HG02938 (cell line): ENCODE results near the gene NR4A3.
A peak's percentile ranks its signal among the peaks of the same experiment; 100 is the strongest.

ENCODE experiments used
- ATAC-seq: cut with Tn5 transposase; IDR thresholded peaks from one replicate; pipeline ENCODE4 v1.9.1; 2021; ENCODE audit warnings: mild to moderate bottlenecking, moderate library complexity; ENCODE audit not compliant: unreplicated experiment

The NR4A3 gene

DNA sequence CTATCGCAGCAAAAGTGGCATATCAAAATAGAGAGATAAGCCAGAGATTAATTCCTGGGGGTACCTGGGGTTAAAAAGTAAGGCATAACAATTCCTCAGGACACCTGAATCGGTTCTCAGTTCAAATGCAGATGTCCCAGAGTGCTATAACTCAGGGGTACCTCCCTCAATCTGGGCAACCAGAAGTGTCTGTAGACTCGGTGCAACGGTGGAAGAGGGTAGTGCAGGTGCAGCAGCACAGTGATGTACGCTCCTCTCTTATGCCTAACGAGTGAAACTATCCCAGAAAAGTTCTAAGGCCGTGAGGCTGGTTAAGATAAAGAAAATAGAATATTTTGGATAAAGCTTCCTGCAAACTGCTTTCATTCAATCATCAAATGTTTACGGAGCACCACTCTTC lies 7.9 kb upstream of the NR4A3 start:
- ATAC-seq = no peak

DNA sequence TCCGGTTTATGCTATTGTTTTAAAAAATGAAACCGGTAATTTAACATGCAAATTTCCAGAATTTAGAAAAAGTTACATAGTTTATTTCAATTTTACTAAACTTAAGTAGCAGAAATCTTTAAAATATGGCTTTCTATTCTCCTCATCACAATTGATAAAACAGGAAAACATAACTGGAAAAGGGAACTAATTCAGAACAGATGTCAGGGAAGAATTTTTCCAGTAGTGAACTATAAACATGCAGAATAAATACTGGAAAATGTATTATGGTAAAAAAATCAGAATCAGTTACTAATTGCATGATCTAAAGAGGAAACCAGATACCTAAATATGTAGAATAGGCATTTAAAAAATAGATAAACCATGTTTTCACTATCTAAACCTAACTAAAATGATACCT lies 7.3 kb upstream of the NR4A3 start:
- ATAC-seq = no peak

DNA sequence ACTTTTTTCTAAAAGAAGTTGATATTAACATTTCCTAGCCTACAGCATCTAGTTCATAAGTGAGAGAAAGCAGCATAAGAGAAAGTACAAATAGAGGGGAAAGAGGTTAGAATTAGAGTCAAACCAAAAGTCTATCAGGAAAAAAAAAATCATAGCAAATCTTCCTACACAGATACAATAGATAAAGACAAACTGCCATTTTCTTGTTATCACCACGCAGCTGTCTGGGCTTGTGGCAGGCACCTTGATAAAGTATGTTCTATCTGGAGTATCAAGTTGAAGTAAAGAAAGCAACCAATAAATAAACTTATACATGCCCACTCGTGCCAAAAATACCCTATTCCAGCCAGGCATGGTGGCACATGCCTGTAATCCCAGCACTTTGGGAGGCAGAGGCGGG lies 5.3 kb upstream of the NR4A3 start:
- no peak for ATAC-seq

DNA sequence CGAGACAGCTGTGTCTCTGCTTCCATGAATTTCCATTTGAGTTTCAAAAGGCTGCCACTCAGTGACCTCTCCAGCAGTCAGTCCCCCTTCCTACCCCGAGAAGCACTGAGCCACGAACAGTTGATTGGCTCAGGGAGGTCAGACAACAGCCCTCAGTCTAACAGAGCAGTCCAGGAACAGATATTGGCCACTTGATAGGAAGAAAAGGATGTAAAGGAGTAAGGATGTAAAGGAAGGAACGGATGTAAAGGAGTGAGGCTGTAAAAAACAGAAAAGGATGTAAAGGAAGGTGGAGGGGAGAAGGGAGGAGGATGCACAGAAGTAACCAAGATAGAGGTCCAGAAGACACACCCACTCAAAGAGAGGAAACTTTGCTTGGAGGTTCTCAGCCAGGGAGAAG lies 3.2 kb upstream of the NR4A3 start:
- ATAC-seq = no peak

DNA sequence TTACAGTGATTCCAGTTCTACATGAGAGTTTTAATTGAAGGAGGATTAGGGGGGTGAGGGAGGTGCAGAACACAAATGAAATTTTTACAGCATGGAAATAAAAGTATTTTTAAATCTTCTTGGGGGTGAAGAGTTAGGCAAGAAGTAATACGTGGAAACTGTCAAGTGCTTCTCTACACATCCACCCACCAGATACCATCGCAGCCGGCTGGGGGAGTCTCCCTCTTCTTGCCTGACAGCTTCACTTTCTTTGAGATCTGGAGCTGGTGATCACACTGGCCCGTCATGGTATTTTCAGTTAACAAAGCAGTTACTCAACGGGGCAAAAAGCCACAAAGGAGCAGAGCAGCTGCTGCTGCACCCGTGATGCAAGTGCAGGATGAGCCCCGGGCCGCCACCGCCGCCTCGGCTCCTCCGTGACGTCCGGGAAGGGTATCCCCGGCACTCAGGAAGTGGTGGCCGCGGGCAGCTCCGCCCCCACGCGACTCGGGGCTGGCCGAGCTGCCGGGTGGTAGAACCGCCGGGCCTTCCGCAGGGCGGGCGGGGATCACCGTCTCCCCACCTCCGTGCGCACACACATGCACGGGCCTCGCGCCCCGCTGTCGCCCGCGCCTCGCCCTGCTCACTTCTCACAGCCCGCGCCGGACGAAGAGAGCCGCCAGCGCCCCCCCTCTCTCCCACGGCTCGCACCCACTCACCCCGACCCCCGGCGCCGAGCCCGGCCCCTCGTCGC lies 2.4 kb upstream of the NR4A3 start:
- ATAC-seq = peak; percentile 39

DNA sequence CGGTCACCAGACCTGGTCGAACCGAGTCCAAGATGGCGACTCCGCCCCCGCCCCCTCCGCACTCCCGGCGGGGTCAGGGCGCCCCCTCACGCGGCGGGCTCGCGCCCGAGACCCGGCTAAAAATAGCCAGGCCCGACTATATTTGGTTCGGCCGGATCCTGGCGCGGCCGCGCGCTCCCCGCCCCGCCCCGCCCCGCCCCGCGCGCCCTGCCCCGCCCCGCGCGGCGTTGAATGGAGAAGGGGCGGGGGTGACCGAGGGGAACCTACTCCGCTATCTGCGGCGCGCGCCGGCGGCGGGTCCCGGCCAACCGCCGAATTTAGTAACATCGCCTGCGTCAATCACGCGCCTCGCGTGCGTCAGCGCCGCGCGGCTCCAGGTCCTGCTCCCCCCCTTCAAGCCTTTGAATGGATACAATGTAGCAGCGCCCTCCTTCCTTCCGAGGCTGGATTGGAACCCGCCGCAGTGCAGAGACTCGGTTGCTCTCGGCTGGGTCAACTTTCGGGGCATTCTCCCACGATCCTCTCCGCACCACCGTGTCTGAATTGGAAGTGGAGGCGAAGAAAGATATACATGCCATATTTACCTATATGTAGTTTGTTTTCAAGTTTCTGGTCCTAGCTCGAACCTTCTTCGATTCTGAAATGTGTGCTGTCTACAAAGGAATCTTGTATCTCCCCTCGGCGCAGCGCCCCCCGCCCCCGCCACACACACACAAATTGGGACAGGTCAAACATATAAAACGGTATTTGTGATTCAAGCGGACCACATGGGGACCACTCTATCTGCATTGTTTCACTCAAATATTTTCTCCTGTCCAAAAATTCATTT lies 1.6 kb upstream of the NR4A3 start:
- peak; percentile 46 for ATAC-seq

DNA sequence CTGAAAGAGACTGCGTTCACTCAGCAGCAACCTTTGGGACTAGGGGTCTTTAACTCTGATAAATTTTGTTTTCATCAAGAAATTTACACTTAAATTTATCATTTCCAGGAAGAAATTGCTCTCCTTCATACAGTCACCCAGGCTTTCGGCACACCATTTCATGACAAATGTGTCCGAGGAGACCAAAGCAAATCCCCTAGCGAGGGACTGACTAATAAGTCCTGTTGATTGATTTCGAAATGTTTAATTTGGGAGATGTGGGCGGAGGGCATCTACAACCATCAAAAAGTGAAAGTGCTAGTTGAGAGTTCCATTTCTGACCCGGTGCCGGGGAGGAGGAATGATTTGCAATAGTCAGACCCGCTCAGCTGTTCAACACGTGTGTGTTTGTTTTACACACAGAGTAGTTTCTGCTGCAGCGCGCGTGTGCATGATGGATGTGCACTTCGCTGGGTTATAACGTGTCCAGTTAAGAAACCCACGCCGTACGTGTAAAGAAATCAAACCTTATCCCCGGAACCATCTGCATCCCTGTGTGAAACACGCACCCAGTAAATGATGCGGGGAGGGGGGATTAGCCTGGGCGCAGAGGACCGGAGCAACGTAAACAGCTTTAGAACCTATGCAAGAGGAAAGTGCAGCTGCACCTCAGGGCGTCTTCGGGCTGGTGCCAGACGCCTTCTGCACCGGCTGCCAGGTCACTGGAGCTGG lies 845 bp upstream of the NR4A3 start:
- ATAC-seq = peak; percentile 0

DNA sequence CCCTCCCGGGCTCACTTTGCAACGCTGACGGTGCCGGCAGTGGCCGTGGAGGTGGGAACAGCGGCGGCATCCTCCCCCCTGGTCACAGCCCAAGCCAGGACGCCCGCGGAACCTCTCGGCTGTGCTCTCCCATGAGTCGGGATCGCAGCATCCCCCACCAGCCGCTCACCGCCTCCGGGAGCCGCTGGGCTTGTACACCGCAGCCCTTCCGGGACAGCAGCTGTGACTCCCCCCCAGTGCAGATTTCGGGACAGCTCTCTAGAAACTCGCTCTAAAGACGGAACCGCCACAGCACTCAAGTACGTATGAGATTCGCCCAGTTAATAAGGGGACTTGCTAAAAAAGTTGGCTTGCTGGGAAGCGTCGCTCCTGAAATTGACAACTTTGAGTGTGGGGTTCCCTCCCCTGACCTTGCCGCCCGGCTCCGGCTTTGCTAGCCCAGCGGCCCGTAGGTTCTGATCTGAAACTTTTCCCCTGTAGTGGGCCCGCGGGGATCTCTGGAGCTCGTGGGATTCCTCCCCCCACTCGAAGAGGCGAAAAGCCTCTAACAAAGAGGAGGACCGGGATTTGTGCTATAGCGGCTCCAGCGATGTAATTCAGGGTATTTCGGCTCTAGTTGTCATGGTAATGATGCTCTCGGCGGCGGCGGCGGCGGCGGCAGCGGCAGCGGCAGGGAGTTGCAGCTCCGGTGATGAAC lies 572 bp downstream of the NR4A3 start:
- ATAC-seq = no peak

DNA sequence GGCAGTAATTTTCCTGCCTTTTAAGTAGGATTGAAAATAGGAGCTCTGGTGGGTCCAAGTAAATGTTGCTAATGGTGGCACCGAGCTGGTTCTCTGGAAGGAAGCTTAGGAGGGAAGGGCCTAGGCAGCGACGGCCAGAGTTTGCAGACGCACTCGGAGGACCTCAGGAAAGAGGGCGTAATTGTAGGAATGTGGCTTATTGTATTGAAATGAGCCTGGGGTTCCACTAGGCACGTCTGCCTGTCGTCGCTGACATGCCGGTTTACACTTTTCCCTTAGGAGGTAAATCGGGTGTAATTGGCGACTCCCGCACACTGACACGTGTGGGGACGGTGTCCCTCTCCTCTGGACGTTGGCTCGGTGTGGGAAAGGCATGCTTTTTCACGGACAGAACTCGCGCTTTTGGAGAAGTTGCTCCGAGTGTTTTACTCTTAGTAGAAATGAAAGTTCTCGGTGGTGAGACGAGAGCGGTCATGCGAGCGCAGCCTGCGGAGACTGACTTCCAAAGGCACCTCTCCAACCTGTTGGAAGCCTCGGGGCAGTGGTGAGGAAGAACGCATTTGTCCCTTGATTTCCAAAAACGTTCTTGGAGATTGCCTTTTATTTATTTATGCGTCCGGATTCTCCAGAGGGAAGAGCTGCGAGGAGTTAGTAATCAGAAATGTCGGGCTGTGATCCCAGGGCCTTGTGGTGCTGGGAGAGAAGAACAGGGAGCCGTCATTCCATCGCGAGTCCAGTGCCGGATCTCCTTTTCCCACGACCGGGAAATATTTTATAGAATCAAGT lies 1.3 kb downstream of the NR4A3 start:
- no peak for ATAC-seq

DNA sequence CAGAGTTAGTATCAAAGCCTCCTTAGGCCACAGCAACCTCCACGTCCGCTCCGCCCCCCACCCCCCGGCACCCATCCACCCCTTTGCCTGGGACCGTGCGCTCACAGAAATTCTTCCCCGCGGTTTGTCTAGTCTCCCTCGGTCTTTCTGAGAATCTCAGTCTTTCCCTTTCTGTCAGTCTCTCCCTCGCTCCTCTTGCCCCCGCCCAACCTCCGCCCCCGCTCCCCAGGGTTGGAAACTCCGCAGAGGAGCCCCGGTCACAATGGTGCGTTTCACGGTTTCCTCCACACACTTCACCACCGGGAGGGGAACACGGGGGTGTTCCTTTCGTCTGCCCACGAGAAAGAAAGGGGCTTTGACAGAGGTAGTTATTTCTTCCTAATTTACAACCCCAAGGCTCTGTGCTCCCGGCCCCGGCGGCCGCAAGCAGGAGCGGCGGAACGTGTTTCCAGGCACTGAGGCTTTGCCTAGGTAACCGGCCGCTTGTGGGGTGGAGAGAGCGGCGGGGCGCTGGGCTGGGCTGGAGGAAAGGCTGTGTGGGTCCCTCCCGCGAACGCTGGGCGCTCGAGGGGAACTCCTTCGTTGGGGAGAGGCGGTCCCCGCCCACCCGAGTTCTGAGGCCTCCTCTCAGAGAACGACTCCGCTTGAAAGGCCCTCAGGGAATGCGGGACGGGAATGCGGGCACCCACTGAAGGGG lies 2.1 kb downstream of the NR4A3 start:
- no peak for ATAC-seq

DNA sequence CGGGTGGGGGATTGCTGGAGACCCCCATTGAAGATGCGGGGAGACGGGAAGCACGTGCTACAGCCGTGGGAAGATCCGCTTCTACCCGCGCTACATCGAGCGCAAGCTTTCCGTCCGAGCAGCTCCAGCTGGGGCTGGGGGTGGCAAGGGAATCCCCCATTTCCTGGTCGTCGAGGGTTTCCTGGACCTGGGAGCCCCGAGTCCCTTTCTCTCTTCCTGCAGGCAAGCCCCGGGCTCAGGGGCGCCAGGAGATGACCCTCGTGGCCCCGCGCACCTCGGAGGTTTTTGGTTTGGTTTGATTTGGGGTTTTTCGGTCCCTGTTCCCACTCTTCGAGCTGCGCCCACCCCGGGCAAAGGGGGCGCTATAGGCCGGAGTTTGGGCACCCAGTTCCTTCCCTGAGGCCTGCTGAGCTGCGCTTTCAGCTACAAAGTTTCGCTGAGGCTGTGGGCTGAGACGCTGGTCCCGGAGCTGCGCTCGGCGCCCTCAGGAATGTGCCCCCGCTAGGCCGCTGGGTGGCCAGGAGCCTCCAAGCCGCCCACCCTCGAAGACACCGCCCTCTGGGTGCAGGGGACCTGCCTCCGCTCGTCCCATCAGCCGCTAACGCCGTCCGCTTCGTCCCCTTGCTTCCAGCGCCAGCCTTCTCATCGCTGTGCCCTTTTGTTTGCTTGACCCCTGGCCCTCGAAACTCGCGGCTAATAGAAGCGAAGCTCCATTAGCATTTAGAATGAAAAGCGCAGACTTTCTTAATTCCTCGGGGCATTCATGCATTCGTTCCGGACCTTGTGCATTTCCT lies 2.9 kb downstream of the NR4A3 start:
- ATAC-seq = no peak

DNA sequence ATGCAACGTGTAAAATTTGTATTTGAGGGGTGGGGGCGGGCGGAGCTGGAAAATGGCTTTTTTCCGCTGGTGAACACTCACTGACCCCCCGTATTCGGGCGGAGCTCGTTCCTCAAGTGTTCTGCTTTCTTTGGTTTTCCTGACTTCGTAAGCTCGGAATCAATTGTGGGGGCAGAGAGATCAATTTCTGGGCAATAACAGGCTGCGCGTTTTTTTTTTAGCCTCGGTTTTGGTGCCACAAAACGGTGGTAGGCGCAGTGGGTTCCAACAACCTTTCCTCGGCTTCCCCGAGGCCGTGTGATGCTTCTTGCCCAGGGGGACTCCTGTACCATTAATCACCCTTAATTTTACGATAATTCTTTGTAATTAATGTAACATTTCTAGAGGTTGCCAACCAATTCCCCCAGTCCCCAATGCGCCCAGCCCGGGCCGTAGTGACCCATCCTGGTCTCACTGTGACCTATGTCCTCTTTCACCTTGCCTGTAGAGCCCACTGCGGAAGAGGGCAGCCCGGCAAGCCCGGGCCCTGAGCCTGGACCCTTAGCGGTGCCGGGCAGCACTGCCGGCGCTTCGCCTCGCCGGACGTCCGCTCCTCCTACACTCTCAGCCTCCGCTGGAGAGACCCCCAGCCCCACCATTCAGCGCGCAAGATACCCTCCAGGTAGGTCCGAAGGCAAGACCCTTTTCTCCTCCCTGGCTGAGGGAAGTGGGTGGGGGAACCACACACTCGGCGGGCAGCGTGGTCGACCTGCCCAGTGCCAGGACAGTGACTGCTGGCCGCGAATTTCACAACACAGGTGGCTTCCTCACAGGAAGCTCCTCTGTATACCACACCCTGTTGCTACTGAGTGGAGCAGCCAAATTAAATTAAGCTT lies 3.7 kb downstream of the NR4A3 start:
- no peak for ATAC-seq

DNA sequence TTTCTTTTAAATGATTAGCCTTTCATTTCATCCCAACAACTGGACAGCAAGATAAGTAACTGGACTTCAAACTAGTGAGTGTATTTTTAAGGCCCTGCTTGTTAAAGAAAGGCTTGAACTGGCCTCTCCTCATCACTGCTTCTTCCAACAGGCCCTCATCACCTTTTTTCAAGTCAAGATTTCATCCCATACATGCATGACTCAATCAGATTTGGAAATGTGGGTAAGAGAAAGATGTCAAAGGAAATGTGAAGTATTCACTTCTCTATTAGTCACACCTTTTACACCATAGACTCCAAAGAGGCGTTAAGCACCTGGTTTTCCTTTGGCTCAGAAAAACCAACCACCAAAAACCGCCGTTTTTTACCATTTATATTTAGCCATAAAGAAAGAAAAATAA lies 4.9 kb downstream of the NR4A3 start:
- no peak for ATAC-seq

DNA sequence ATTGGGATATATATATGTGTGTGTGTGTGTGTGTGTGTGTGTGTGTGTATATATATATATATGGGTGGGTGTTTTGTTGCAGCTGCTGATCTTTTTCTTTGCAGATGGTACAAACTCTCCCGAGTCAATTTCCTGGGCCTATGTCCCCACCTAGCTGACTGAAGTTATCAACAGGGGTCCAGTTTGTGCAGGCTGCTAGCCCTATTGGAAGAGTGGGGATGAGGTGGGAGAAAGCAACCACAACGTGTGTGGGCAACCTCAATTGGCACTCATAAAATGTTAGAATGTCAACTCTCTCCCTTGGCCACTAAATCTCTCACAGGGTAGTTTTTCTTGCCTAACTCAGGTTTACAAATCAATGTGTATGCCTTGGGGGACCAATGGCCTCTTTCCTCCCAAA lies 5.6 kb downstream of the NR4A3 start:
- ATAC-seq = no peak

DNA sequence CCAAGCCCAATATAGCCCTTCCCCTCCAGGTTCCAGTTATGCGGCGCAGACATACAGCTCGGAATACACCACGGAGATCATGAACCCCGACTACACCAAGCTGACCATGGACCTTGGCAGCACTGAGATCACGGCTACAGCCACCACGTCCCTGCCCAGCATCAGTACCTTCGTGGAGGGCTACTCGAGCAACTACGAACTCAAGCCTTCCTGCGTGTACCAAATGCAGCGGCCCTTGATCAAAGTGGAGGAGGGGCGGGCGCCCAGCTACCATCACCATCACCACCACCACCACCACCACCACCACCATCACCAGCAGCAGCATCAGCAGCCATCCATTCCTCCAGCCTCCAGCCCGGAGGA lies 6.3 kb downstream of the NR4A3 start:
- ATAC-seq = no peak

DNA sequence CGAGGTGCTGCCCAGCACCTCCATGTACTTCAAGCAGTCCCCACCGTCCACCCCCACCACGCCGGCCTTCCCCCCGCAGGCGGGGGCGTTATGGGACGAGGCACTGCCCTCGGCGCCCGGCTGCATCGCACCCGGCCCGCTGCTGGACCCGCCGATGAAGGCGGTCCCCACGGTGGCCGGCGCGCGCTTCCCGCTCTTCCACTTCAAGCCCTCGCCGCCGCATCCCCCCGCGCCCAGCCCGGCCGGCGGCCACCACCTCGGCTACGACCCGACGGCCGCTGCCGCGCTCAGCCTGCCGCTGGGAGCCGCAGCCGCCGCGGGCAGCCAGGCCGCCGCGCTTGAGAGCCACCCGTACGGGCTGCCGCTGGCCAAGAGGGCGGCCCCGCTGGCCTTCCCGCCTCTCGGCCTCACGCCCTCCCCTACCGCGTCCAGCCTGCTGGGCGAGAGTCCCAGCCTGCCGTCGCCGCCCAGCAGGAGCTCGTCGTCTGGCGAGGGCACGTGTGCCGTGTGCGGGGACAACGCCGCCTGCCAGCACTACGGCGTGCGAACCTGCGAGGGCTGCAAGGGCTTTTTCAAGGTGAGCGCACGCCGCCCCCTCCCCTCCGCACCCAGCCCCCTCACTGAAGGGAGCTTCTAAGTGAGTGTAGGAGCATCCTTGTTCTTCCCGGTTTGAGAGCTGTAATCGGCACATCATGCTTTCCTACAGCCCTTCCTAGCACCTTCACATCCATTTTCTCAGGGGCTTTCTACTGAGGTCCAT lies 6.9 kb downstream of the NR4A3 start:
- ATAC-seq = no peak

DNA sequence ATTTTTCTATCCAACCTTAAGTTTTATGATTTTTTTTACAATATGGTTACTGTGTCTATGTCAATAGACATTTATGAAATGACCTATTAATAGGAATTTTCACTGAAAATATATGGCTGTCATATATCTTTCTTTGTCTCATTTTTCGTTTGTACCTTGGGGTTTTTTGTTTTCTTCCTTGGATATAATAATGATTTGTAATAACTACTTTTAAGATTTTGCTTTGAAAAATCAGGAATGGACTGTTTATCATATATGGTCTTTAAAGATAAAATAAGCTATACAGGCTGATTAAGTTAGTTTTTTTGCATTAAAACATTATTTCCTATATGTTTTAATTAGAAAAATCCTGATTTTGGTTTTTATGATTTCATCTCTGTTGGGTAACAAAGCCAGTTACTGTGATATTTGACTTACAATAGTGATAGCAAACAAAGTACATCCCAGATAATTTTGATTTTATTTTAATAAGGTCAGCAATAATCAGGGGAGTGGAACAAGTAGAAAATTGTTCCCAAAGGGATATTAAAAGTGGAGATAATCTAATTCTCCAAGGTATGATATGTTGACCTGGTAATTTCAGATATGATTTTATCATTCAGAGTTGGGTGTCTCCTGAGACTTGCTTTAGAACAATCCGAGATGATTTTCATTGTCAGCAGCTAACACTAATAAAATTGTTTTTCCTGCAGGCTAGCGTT lies 10.3 kb downstream of the NR4A3 start:
- ATAC-seq = no peak
